Right lobe of liver (tissue), 4 donors: ENCODE measurements around the gene ATOH8.

ENCODE experiments used
- CTCF ChIP-seq, 4 donors: fragments of 200-600 bp in 3 of 4; fragments of 450-650 bp in 1 of 4; IDR thresholded peaks; one replicate each; pipeline versions ENCODE4 v1.5.1 to v1.8.0; 2016 to 2022; ENCODE audit warnings: antibody characterized with exemption in 4 of 4, mild to moderate bottlenecking in 2 of 4
- POLR2A ChIP-seq: fragments of 450-650 bp; IDR thresholded peaks from one replicate; pipeline ENCODE4 v1.6.1; 2017; ENCODE audit warnings: antibody characterized with exemption, mild to moderate bottlenecking
- donor health status: DM: no; HTN: no; CAD: no.
- donor health status: DM: no; HTN: no; CAD: no.
- donor health status: DM: no; HTN: yes; CAD: no.

GRCh38 chr2:85757860-85758259 is 4.1 kb downstream of the ATOH8 start:
- no peak for TF ChIP-seq CTCF (IDR thresholded peaks at IDR 0.05)
- no peak for TF ChIP-seq POLR2A
